Measurements from ENCODE around the gene SH3BP4. TPM values are rescaled to one million over a fixed set of nuclear protein-coding genes. Genes with fewer than 3 reads are reported as not detected.

The SH3BP4 gene
- total RNA-seq, 1 donor from 2014 or later, result 116 TPM

DNA sequence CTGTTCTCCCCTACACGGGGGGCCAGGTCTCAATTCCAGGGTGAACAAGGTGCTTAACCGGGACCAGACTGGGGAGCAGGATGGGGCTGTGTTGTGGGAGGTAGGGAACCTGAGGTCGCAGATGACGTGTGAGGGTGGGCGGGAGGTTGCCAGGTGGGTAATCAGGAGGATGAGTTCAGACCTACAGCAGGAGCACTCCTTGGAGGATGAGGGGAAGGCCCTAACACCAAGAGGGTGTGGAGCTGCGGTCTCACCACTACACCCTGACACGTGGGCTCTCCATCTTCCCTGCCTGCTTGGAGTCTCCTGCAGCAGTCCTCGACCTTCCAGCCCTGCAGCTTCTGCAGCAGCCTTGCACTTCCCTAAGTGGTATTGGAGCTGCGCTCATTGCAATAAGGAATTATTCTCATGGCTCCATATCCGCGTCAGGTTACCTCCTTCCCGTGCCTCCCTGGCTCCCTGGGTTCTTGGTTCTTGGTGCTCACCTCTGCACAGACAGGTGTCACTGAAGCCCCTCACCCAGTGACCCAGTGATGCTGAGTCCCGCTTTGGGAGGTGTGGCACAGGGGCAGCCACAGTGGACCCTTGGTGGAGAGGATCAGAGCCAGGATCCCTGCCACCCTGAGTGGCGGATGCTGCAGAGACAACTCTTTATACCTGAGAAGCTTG is 15.5 kb downstream of the SH3BP4 start:
- DNase-seq (ENCODE audit: low read depth), result no peak

GRCh38 chr2:234967870-234968208 is 16.0 kb downstream of the SH3BP4 start:
- no peak for DNase-seq (ENCODE audit: low read depth)

- no peak for DNase-seq (ENCODE audit: low read depth)
Observed at GRCh38 chr2:234968631-234969305, 17.0 kb downstream of the SH3BP4 start.

GRCh38 chr2:234969306-234970098 is 17.7 kb downstream of the SH3BP4 start:
- no peak for DNase-seq (ENCODE audit: low read depth)

DNA sequence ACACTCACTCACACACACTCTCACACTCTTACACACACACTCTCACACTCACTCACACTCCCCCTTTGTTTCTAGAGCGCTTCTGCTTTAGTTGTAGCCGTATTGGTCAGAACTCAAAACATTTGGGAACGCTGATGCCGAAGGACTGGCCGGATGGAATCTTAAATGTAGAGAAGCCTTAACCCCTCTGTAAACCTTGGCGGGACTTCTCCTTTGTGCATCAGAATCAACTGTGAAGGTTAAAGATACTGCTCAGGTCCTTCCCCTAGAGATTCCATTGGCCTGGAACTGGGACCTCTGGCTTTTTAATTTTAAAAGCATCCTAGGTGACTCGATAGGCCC is 18.3 kb downstream of the SH3BP4 start:
- DNase-seq (ENCODE audit: low read depth), result no peak

GRCh38 chr2:234970477-234970882 is 18.7 kb downstream of the SH3BP4 start:
- peak; percentile 53 for DNase-seq (ENCODE audit: low read depth)

- no peak for DNase-seq (ENCODE audit: low read depth)
Observed at GRCh38 chr2:234971496-234971895, 19.7 kb downstream of the SH3BP4 start.

DNA sequence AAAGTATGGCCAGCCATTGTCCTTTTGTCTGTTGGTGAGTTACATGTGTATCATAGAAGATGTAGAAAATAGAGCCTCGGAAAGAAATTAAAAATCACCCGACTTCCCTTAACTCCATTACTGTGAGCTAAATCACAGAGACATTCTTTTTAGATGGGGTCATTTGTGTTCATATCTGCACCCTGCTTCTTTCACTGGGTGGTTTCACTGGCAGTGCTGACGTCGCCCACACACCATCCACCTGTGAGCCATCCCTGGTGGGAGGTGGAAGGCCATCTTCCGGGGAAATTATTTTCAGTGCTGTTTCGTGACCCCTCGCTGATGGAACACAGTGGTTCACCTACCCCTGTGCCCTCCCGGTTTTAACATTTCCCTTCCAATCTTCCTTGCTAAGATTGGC is 21.2 kb downstream of the SH3BP4 start:
- peak; percentile 57 for DNase-seq (ENCODE audit: low read depth)

- DNase-seq (ENCODE audit: low read depth), result peak; percentile 37
Observed at GRCh38 chr2:234974501-234975385, 22.9 kb downstream of the SH3BP4 start.

GRCh38 chr2:234975611-234976010 is 23.8 kb downstream of the SH3BP4 start:
- DNase-seq (ENCODE audit: low read depth), result no peak

- DNase-seq (ENCODE audit: low read depth), result no peak
Observed at GRCh38 chr2:234976479-234977227, 24.8 kb downstream of the SH3BP4 start.

GRCh38 chr2:234977228-234977679 is 25.4 kb downstream of the SH3BP4 start:
- DNase-seq (ENCODE audit: low read depth), result no peak

DNA sequence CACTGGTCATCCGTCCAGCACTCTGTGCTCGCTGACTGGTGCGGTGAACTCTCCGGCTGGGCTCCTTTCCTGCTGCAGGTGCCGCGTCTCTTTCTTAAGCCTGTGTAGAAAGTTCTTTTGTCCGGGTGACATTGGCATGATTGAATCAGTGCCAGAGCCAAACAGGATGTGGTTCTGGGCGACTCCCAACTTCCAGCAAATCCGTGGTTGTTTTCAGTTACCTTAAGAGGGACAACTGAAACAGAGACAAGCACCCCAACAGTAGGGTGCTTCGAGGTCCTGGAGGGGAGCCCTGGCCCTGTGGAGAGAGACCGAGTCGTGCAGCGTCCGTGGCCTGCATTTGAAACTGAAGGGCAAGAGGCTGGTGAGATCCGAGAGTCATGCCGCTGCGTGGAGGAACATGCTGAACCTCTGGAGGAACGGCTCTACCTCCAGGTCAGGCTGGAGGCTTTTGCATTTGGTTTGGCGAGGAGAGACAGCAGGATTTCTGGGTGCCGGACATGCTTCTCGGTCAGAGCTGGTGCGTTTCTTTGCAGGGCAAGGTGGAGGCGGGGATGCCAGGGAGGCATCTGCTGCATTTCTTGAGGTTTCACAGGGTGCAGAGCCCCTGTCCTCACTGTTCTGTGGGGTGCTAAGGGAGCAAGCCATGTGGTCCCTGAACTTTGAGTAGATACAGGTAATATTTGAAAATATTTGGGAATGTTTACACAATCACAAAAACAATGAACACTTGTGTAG is 26.8 kb downstream of the SH3BP4 start:
- peak; percentile 77 for DNase-seq (ENCODE audit: low read depth)

GRCh38 chr2:234979204-234980167 is 27.7 kb downstream of the SH3BP4 start:
- peak; percentile 53 for DNase-seq (ENCODE audit: low read depth)

GRCh38 chr2:234980451-234981187 is 28.8 kb downstream of the SH3BP4 start:
- DNase-seq (ENCODE audit: low read depth), result peak; percentile 50

GRCh38 chr2:234981197-234982095 is 29.6 kb downstream of the SH3BP4 start:
- DNase-seq (ENCODE audit: low read depth), result peak; percentile 100

GRCh38 chr2:234982096-234982834 is 30.4 kb downstream of the SH3BP4 start:
- DNase-seq (ENCODE audit: low read depth), result no peak
